NK-92 treated with Interleukin-12 subunit alpha and Interleukin-12 subunit beta, amount 100 ng/mL, for 24 hours (cell line): Measurements from ENCODE around the gene TRAF6.

Experiments used
- DNase-seq: peaks from one replicate; lab custom pipeline; 2025; lab: John Stamatoyannopoulos, UW

TRAF6 gene

GRCh38 chr11:36458129-36458915, 51.8 kb downstream of the TRAF6 start:
- DNase-seq, result no peak

- DNase-seq, result no peak
Measured at GRCh38 chr11:36456156-36456555, 53.9 kb downstream of the TRAF6 start.

DNA sequence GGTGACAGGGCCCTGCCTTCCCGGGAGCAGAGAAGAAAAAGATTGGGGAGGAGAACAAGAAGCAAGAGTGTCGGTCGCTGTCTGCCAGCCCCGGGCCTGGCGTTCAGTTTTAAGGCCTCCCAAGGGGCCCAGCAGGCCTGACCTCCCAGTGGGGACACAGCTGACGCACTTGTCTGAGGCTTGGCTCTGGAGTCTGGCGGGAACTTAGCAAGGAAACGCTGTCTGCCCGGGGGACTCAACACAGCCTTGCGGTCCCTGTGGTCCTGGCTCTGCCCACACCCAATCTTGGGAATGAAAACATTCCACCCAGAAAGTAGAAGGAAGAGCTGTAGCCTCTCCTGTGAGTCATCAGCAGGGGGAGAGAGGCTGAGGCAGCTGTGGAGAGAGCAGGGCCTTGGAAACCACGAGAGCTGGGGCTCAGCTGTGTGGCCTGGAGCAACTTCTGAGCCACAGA, 54.4 kb downstream of the TRAF6 start:
- no peak for DNase-seq

DNA sequence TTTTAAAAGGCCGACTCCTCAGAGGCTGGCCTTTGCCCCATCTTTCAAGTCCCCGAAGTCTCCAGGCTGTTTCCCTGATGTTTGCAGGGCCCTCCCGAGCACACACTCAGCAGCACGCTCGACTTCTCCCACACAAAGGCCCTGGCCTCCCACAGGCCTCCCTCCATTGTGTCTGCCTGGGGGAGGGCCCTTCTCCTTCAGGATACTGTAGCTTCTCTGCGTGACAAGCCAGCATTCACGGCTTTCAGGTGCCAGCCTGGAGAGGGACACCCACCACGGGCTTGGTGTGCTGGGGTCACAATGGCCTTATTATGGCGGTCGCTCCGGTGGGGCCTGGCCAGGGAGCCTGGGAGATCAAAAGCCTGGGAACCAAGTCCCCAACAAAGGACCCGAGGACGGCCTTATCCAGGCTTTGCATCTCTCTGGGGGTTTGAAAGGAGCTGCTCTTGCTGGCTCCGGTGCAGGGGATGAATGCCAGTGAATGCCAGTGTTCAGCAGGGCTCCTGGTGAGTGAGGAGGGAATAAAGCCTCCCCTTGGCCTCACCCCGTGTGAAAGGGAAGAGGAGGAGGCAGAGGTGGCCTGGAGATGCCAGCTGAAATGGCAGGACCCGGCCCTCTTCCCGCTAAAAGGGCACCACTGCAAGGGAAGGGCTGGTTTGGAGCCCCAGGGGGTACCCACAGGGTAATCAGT, 55.0 kb downstream of the TRAF6 start:
- DNase-seq, result no peak

- DNase-seq, result no peak
Measured at GRCh38 chr11:36454551-36454940, 55.5 kb downstream of the TRAF6 start.

DNA sequence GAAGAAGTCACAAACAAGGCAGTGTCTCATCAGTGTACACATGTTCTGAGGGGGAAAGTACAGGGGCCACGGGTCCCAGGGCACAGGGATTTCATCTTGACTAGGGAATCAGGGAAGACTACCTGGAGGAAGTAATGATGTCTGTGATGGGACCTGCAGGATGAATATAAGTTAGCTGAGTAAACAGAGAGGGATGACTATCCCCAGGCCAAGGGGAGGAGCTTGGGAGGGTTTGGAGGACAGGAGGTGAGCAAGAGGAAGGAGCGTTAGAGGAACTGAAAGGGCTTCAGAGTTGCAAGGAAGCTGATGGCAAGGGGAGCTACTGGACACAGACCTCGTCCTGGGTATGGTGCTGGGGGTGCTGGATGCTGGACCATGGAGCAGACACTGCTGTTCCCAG, 56.4 kb downstream of the TRAF6 start:
- DNase-seq, result no peak

- no peak for DNase-seq
Measured at GRCh38 chr11:36452961-36453360, 57.1 kb downstream of the TRAF6 start.

GRCh38 chr11:36452236-36452940, 57.7 kb downstream of the TRAF6 start:
- DNase-seq, result no peak

- DNase-seq, result no peak
Measured at GRCh38 chr11:36451681-36452080, 58.4 kb downstream of the TRAF6 start.

- DNase-seq, result no peak
Measured at GRCh38 chr11:36451045-36451444, 59.0 kb downstream of the TRAF6 start.

GRCh38 chr11:36450110-36450572, 59.9 kb downstream of the TRAF6 start:
- no peak for DNase-seq

- no peak for DNase-seq
Measured at GRCh38 chr11:36449561-36450096, 60.4 kb downstream of the TRAF6 start.

- no peak for DNase-seq
Measured at GRCh38 chr11:36447947-36448346, 62.1 kb downstream of the TRAF6 start.

DNA sequence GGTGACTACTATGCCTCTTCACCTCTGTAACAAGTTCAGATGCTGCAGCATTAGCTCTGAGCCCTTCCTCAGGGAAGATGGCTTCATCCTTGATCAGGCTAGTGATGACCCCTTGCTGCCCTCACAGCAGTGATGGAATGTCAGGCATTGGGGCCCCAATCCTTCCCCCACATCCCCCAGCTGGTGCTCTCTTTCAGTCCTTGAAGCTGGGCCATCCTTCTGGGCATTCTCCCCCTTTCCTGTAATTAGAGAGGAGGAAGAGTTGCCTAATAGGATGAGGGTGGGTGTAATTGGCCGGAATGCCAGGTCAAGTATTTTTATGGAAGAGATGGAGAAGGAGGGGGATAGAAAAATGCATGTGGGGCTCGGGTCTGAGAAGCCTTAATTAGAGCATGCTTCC, 62.6 kb downstream of the TRAF6 start:
- no peak for DNase-seq

- DNase-seq, result no peak
Measured at GRCh38 chr11:36446135-36446534, 63.9 kb downstream of the TRAF6 start.

DNA sequence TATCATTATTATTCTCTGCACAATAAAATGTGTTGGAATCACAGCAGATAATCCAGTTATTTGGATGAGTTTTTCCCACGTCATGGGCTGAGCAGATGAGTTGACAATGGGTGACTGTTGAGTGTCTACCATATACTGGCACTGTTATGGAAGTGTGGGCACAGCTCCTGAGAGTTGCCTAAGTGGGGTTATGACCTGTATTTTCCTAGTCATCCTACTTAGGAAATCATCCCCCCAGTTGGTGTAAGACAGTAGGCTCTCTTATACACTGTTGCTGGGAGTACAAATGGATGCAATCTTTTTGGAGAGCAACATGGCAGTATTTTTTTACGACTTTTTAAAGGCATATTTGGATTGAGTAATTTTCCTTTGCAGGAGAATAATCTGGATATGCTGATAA, 66.4 kb downstream of the TRAF6 start:
- no peak for DNase-seq

GRCh38 chr11:36441610-36442208, 68.4 kb downstream of the TRAF6 start:
- DNase-seq, result no peak

DNA sequence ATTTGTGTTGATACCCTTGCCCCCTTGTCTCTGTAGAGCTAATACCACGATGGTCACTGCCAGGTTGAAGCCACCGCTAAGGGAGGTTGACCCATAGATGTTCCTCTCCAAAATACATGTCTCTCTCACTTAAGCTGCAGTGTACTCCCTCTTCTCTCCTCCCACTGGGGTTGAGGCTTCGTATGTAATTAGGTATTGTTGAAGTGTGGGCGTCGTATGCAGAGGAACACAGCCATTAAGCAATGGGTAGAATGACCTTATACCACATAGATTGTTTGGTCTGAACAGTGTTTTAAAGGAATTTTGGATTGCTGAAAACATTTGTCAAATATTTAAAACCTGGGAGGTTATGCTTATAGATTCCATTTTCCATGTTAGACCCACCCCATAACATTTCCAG, 71.9 kb downstream of the TRAF6 start:
- DNase-seq, result no peak

GRCh38 chr11:36437413-36437812, 72.7 kb downstream of the TRAF6 start:
- DNase-seq, result no peak
